ENCODE data around the gene KIF5C.

KIF5C gene

GRCh38 chr2:148988337-148988736 lies 113.3 kb downstream of the KIF5C start:
- H3K4me3 ChIP-seq (ENCODE audit: low read depth in 1 of 2, low read length in 2 of 2): no peak overlapping the region
- no peaks in the 10 kb centered on the region for H3K36me3 ChIP-seq (ENCODE audit: insufficient read depth, low read length)
- no peak overlapping the region for H2AFZ ChIP-seq (ENCODE audit: low read depth, low read length)
- DNase-seq (no peak), ATAC-seq (ENCODE audit: insufficient read depth, low read depth) (no peak)
- H3K4me1 ChIP-seq (ENCODE audit: insufficient read depth, low read length): no peaks in the 10 kb centered on the region
- H3K27me3 ChIP-seq (ENCODE audit: insufficient read depth, low read length, poor library complexity): no peaks in the 10 kb centered on the region
- H3K27ac ChIP-seq (ENCODE audit: low read length): no peak overlapping the region
- no peaks in the 10 kb centered on the region for H3K79me2 ChIP-seq (ENCODE audit: insufficient read depth, low read length)
- H3K9ac ChIP-seq (ENCODE audit: low read depth, low read length): no peak overlapping the region
- H4K20me1 ChIP-seq (ENCODE audit: insufficient read depth, low read length): no peaks in the 10 kb centered on the region
- H3K4me2 ChIP-seq (ENCODE audit: insufficient read depth, low read length): no peak overlapping the region
- no peak for TF ChIP-seq EZH2 (IDR thresholded peaks at IDR 0.05; ENCODE audit: borderline replicate concordance, low read depth, low read length, severe bottlenecking)
- TF ChIP-seq, protein P1, sequence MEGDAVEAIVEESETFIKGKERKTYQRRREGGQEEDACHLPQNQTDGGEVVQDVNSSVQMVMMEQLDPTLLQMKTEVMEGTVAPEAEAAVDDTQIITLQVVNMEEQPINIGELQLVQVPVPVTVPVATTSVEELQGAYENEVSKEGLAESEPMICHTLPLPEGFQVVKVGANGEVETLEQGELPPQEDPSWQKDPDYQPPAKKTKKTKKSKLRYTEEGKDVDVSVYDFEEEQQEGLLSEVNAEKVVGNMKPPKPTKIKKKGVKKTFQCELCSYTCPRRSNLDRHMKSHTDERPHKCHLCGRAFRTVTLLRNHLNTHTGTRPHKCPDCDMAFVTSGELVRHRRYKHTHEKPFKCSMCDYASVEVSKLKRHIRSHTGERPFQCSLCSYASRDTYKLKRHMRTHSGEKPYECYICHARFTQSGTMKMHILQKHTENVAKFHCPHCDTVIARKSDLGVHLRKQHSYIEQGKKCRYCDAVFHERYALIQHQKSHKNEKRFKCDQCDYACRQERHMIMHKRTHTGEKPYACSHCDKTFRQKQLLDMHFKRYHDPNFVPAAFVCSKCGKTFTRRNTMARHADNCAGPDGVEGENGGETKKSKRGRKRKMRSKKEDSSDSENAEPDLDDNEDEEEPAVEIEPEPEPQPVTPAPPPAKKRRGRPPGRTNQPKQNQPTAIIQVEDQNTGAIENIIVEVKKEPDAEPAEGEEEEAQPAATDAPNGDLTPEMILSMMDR (IDR thresholded peaks at IDR 0.05; ENCODE audit: borderline replicate concordance, extremely low read depth, low read length, poor library complexity, severe bottlenecking): no peak
- no peaks in the 10 kb centered on the region for H3K9me3 ChIP-seq (ENCODE audit: insufficient read depth, low read length, severe bottlenecking)

DNA sequence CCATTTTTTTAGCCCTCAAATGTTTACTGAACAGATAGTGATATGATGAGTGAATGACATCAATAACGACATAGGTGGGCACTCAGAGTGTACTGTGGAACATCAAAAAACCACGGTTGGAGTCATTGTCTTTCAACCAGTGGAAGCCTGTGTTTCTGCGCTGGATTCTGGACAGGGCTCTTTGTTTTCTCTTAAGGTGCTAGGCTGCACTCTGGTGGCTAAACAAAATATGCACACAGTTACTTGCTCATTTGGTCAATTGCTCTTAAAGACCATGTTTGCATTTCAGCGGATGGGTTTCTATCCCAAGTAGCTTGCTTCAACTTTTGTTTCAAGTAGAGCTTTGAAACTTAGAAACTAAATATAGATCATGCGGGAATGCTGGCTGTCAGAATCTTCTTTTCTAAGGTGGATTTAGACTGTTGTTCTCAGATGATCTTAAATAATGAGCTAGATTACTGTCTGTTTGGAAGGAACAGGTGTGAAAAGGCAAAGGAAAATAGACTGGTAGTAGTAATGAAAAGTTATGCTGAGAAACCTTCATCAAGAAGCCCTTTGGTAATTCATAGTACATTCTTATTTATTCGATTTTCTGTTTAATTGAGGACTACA lies 115.0 kb downstream of the KIF5C start:
- TF ChIP-seq, protein P1 (IDR thresholded peaks at IDR 0.05; ENCODE audit: borderline replicate concordance, extremely low read depth, low read length, poor library complexity, severe bottlenecking): peak; percentile 70
- no peak for TF ChIP-seq EZH2 (IDR thresholded peaks at IDR 0.05; ENCODE audit: borderline replicate concordance, low read depth, low read length, severe bottlenecking)
- peak; percentile 46 for DNase-seq

GRCh38 chr2:148990968-148991367 lies 115.9 kb downstream of the KIF5C start:
- H2AFZ ChIP-seq (ENCODE audit: low read depth, low read length): no peak overlapping the region
- no peak overlapping the region for H3K27ac ChIP-seq (ENCODE audit: low read length)
- H3K36me3 ChIP-seq (ENCODE audit: insufficient read depth, low read length): no peaks in the 10 kb centered on the region
- H3K4me1 ChIP-seq (ENCODE audit: insufficient read depth, low read length): no peaks in the 10 kb centered on the region
- H3K4me3 ChIP-seq (ENCODE audit: low read depth in 1 of 2, low read length in 2 of 2): no peak overlapping the region
- ATAC-seq (ENCODE audit: insufficient read depth, low read depth): no peak
- no peaks in the 10 kb centered on the region for H3K79me2 ChIP-seq (ENCODE audit: insufficient read depth, low read length)
- no peaks in the 10 kb centered on the region for H3K9me3 ChIP-seq (ENCODE audit: insufficient read depth, low read length, severe bottlenecking)
- no peak overlapping the region for H3K4me2 ChIP-seq (ENCODE audit: insufficient read depth, low read length)
- H4K20me1 ChIP-seq (ENCODE audit: insufficient read depth, low read length): no peaks in the 10 kb centered on the region
- no peak for TF ChIP-seq EZH2 (IDR thresholded peaks at IDR 0.05; ENCODE audit: borderline replicate concordance, low read depth, low read length, severe bottlenecking)
- TF ChIP-seq, protein P1 (IDR thresholded peaks at IDR 0.05; ENCODE audit: borderline replicate concordance, extremely low read depth, low read length, poor library complexity, severe bottlenecking): no peak
- H3K27me3 ChIP-seq (ENCODE audit: insufficient read depth, low read length, poor library complexity): no peaks in the 10 kb centered on the region
- no peak overlapping the region for H3K9ac ChIP-seq (ENCODE audit: low read depth, low read length)
- no peak for DNase-seq

More for the DNA sequence above, 115.0 kb downstream of the KIF5C start:
- ATAC-seq (ENCODE audit: insufficient read depth, low read depth): peak; percentile 79
- H3K4me3 ChIP-seq (ENCODE audit: low read depth in 1 of 2, low read length in 2 of 2): no peak overlapping the region
- H3K4me1 ChIP-seq (ENCODE audit: insufficient read depth, low read length): no peaks in the 10 kb centered on the region
- no peak overlapping the region for H3K9ac ChIP-seq (ENCODE audit: low read depth, low read length)
- no peaks in the 10 kb centered on the region for H3K79me2 ChIP-seq (ENCODE audit: insufficient read depth, low read length)
- H2AFZ ChIP-seq (ENCODE audit: low read depth, low read length): no peak overlapping the region
- H3K36me3 ChIP-seq (ENCODE audit: insufficient read depth, low read length): no peaks in the 10 kb centered on the region
- H3K9me3 ChIP-seq (ENCODE audit: insufficient read depth, low read length, severe bottlenecking): no peaks in the 10 kb centered on the region
- no peaks in the 10 kb centered on the region for H3K27me3 ChIP-seq (ENCODE audit: insufficient read depth, low read length, poor library complexity)
- H3K27ac ChIP-seq (ENCODE audit: low read length): no peak overlapping the region
- H4K20me1 ChIP-seq (ENCODE audit: insufficient read depth, low read length): no peaks in the 10 kb centered on the region
- no peak overlapping the region for H3K4me2 ChIP-seq (ENCODE audit: insufficient read depth, low read length)
